ENCODE data around the gene DCDC2.

The DCDC2 gene

GRCh38 chr6:24397631-24398030, 39.8 kb upstream of the DCDC2 start:
- no peak for TF ChIP-seq CTCF (conservative IDR thresholded peaks at IDR 0.05; ENCODE audit: low read depth, low read length)
- H3K4me3 ChIP-seq (ENCODE audit: low read length): no peak overlapping the region
- no peak for DNase-seq (ENCODE audit: low read depth)

GRCh38 chr6:24396824-24397223, 39.0 kb upstream of the DCDC2 start:
- no peak for DNase-seq (ENCODE audit: low read depth)
- TF ChIP-seq CTCF (conservative IDR thresholded peaks at IDR 0.05; ENCODE audit: low read depth, low read length): no peak
- no peak overlapping the region for H3K4me3 ChIP-seq (ENCODE audit: low read length)

- DNase-seq (ENCODE audit: low read depth): no peak
- no peak overlapping the region for H3K4me3 ChIP-seq (ENCODE audit: low read length)
- TF ChIP-seq CTCF (conservative IDR thresholded peaks at IDR 0.05; ENCODE audit: low read depth, low read length): no peak
Observed at GRCh38 chr6:24394780-24395437, 37.0 kb upstream of the DCDC2 start.

GRCh38 chr6:24394061-24394779, 36.4 kb upstream of the DCDC2 start:
- no peak for DNase-seq (ENCODE audit: low read depth)
- no peak for TF ChIP-seq CTCF (conservative IDR thresholded peaks at IDR 0.05; ENCODE audit: low read depth, low read length)
- no peak overlapping the region for H3K4me3 ChIP-seq (ENCODE audit: low read length)

GRCh38 chr6:24391756-24392405, 34.0 kb upstream of the DCDC2 start:
- H3K4me3 ChIP-seq (ENCODE audit: low read length): no peak overlapping the region
- no peak for TF ChIP-seq CTCF (conservative IDR thresholded peaks at IDR 0.05; ENCODE audit: low read depth, low read length)
- DNase-seq (ENCODE audit: low read depth): no peak

- H3K4me3 ChIP-seq (ENCODE audit: low read length): no peak overlapping the region
- no peak for TF ChIP-seq CTCF (conservative IDR thresholded peaks at IDR 0.05; ENCODE audit: low read depth, low read length)
- DNase-seq (ENCODE audit: low read depth): no peak
Observed at GRCh38 chr6:24391208-24391607, 33.3 kb upstream of the DCDC2 start.
